ENCODE results near the gene TMEM134.

Gene TMEM134

DNA sequence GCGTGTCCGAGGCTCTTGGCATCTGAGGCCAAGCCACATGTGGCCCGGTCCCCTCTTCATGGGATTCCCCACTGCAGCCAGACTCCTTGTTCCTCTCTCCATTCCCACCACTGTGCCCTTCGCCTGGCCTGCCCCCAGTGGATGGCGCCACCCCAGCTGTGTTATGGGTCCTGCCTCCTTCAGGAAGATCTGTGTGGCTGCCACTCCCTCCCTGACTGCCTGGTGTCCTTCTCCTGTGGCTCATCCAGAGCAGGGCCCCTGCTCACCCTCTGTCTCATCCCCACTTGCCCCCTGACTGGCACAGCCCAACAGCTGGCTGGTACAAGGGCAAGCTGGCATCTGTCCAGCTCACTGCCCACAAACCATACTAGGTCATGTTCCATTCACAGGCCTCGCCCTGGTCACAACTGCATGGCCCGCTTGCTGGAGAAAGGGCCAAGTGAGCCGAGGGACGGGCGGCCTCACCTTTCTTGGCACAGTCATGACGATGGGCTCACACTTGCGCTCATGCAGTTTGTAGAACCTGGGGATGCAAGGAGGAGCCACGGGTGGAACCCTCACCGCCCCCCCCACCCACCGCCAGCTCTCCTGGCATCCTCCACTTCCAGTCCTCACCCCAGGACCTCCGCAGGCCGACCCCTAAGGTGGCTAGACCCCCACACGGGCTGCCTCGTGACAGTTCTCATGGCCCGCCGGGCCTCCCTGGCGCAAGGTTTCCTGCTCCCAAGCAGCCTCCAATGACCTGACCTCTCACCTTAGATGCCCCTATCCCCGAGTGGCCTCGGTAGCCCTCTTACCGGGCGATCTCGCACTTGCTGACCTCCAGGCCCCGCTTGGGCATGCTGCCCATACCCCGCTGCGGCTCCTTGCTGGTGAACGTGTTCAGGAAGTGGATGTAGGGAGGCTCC is 29.5 kb downstream of the TMEM134 start:
- no peak overlapping the region for H3K4me3 ChIP-seq (ENCODE audit: low read depth in 1 of 5, low read length in 5 of 5)
- no peak overlapping the region for H3K27ac ChIP-seq (ENCODE audit: low read depth, low read length)
- peak overlapping the region in 1 of 5 donors; percentile 47 for H3K9ac ChIP-seq (ENCODE audit: low read length in 5 of 5)
- no peaks in the 10 kb centered on the region for H3K9me3 ChIP-seq (ENCODE audit: control insufficient read depth in 5 of 5, low read length in 5 of 5)
- H3K4me1 ChIP-seq (ENCODE audit: control insufficient read depth in 5 of 5, insufficient read depth in 5 of 5, low read length in 5 of 5): peaks cover 2 to 52% (median 38%) of the 10 kb centered on the region in 5 donors
- peaks cover 0 to 67% (median 57%) of the 10 kb centered on the region in 5 donors for H3K36me3 ChIP-seq (ENCODE audit: control insufficient read depth in 5 of 5, insufficient read depth in 5 of 5, low read length in 5 of 5)
- no peaks in the 10 kb centered on the region for H3K27me3 ChIP-seq (ENCODE audit: control insufficient read depth in 5 of 5, insufficient read depth in 4 of 5, low read length in 5 of 5)

DNA sequence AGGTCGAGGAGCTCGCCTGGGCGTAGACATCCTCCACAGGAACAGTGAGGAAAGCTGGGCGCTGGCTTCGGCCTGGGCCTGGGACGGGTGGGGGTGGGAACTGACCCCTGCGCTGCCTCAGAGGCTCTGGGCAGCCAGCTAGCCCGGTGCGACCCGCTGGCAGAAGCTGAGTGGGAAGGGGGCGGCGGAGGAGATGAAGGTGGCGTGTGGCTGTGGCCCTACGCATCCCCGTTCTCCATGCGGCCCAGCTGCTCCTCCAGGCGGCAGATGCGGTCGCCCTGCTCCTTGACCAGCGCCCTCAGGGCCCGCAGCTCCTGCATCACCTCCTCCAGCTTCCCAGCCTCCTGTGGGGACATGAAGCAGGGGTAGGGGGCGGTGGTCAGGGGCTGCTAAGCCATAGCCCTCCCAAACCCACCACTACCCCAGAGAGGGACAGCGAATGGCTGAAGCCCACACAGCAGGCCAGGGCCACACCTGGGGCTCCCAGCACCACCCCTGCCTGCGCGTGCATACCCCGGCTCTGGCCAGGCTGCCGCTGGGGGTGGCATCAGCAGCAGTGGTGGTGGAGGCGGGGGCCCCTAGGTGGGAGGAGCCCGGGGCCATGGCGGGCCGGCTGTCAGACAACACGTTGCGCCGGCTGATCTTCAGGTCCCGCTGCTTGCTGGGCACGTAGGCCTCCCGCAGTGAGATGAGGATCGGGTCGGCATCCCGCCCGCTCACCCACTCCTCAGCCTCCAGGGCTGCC is 30.7 kb downstream of the TMEM134 start:
- no peak overlapping the region for H3K27ac ChIP-seq (ENCODE audit: low read depth, low read length)

DNA sequence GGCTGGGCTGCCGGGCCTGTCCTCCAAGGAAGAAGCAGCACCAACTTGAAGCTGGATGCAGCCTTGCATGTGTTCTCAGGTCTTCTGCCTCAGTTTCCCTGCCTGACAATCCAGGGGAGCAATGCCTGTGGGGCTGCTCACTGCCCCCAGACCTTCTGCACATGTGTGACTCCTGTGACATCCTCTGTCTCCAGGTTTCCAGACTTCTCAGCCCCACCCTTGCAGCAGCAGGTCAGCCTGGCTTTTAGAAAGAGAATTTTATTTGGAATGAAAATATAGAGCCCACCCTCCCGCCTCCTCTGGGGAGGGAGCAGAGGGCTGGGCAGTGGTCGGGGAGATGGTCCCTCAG is 31.3 kb downstream of the TMEM134 start:
- no peak overlapping the region for H3K27ac ChIP-seq (ENCODE audit: low read depth, low read length)
- no peaks in the 10 kb centered on the region for H3K27me3 ChIP-seq (ENCODE audit: control insufficient read depth in 5 of 5, insufficient read depth in 4 of 5, low read length in 5 of 5)
- H3K4me3 ChIP-seq (ENCODE audit: low read depth in 1 of 5, low read length in 5 of 5): peak overlapping the region in 2 of 5 donors; percentile 0 to 38
- H3K9ac ChIP-seq (ENCODE audit: low read length in 5 of 5): peak overlapping the region in 1 of 5 donors; percentile 7
- peaks cover 0 to 85% (median 75%) of the 10 kb centered on the region in 5 donors for H3K36me3 ChIP-seq (ENCODE audit: control insufficient read depth in 5 of 5, insufficient read depth in 5 of 5, low read length in 5 of 5)
- H3K9me3 ChIP-seq (ENCODE audit: control insufficient read depth in 5 of 5, low read length in 5 of 5): no peaks in the 10 kb centered on the region
- H3K4me1 ChIP-seq (ENCODE audit: control insufficient read depth in 5 of 5, insufficient read depth in 5 of 5, low read length in 5 of 5): peaks cover 2 to 42% (median 36%) of the 10 kb centered on the region in 5 donors

More for the DNA sequence above, 30.7 kb downstream of the TMEM134 start:
- peak overlapping the region in 1 of 5 donors; percentile 0 for H3K4me3 ChIP-seq (ENCODE audit: low read depth in 1 of 5, low read length in 5 of 5)
- peaks cover 0 to 80% (median 69%) of the 10 kb centered on the region in 5 donors for H3K36me3 ChIP-seq (ENCODE audit: control insufficient read depth in 5 of 5, insufficient read depth in 5 of 5, low read length in 5 of 5)
- H3K4me1 ChIP-seq (ENCODE audit: control insufficient read depth in 5 of 5, insufficient read depth in 5 of 5, low read length in 5 of 5): peaks cover 2 to 46% (median 38%) of the 10 kb centered on the region in 5 donors
- no peak overlapping the region for H3K9ac ChIP-seq (ENCODE audit: low read length in 5 of 5)
- no peaks in the 10 kb centered on the region for H3K9me3 ChIP-seq (ENCODE audit: control insufficient read depth in 5 of 5, low read length in 5 of 5)
- no peaks in the 10 kb centered on the region for H3K27me3 ChIP-seq (ENCODE audit: control insufficient read depth in 5 of 5, insufficient read depth in 4 of 5, low read length in 5 of 5)

DNA sequence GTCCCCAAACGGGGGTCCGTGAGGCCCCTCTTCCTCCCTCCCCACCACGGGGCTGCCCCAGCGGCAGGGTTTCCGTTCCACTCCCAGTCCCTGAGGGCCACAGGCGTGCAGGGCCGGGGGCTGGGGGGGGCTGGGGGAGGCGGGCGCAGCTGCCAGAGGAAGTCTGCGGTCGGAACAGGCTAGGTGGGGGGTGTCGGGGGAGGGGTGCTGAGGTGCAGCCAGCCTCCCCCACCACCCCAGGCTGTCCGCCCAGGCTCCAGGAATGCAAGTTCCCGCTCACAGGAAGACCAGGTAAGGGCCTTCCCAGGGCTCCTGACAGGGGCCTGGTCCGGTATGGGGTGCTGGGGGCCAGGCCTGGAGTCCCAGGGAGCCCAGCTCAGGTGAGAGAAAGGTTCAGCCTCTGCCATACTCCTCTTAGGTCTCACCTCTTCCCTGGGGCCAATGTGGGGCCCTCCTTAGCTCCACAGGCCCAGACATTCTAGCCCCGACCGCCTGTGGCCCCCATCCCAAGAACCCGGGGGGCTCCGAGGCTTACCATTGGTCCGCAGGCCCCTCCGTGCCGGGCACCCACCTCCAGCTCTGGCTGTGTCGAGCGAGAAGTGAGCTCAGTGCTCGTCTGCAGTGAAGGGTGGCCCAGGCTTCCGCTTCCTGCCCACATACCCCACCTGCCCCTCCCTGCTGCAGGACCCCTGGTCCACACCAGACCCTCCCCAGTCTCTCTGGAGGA is 31.8 kb downstream of the TMEM134 start, which contains the start of gene PTPRCAP:
Gene PTPRCAP (minus strand): TSS at position 601 of the 727 bp plus-strand sequence. CDS start 63 bp downstream, at position 538.
- H3K4me1 ChIP-seq (ENCODE audit: control insufficient read depth in 5 of 5, insufficient read depth in 5 of 5, low read length in 5 of 5): peaks cover 0 to 37% (median 31%) of the 10 kb centered on the region in 5 donors
- peak within 1 kb of the TSS in 1 of 5 donors; percentile 7 for H3K9ac ChIP-seq (ENCODE audit: low read length in 5 of 5)
- H3K27ac ChIP-seq (ENCODE audit: low read depth, low read length): no peak within 1 kb of the TSS
- H3K4me3 ChIP-seq (ENCODE audit: low read depth in 1 of 5, low read length in 5 of 5): peak within 1 kb of the TSS in 2 of 5 donors; percentile 0 to 38
- H3K9me3 ChIP-seq (ENCODE audit: control insufficient read depth in 5 of 5, low read length in 5 of 5): no peaks in the 10 kb centered on the region
- peaks cover 0 to 90% (median 79%) of the 10 kb centered on the region in 5 donors for H3K36me3 ChIP-seq (ENCODE audit: control insufficient read depth in 5 of 5, insufficient read depth in 5 of 5, low read length in 5 of 5)
- H3K27me3 ChIP-seq (ENCODE audit: control insufficient read depth in 5 of 5, insufficient read depth in 4 of 5, low read length in 5 of 5): no peaks in the 10 kb centered on the region

DNA sequence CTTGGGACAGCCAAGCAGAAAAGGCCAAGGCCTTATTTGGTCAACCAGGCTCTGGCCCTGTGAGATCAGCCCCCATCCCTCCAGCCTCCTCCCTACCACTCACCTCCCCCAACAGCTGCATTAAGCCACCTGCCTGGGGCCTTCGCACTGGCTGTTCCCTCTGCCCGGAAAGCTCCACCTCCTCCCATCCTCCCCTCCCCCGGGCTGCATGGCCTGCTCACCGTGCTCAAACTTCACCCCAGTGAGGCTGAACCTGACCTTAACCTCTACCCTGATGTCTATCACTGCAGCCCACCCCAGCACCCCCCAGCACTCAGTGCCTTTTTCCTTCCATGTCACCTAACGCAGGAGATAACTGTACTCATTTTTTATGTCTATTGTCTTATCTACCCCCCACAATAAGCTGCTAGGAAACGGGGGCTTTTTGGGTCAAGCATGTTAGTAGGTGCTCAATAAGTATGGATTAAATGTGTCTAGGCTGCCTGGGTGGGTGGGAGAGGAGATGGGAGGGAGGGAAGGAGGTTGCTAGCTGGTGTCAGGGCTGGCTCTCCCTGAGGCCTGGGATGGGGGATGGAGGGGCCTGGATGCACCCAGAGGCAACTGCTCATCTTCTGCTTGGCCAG is 32.5 kb downstream of the TMEM134 start:
- H3K4me3 ChIP-seq (ENCODE audit: low read depth in 1 of 5, low read length in 5 of 5): peak overlapping the region in 1 of 5 donors; percentile 34
- peaks cover 0 to 90% (median 79%) of the 10 kb centered on the region in 5 donors for H3K36me3 ChIP-seq (ENCODE audit: control insufficient read depth in 5 of 5, insufficient read depth in 5 of 5, low read length in 5 of 5)
- H3K27ac ChIP-seq (ENCODE audit: low read depth, low read length): no peak overlapping the region
- H3K4me1 ChIP-seq (ENCODE audit: control insufficient read depth in 5 of 5, insufficient read depth in 5 of 5, low read length in 5 of 5): peaks cover 0 to 33% (median 25%) of the 10 kb centered on the region in 5 donors
- H3K9me3 ChIP-seq (ENCODE audit: control insufficient read depth in 5 of 5, low read length in 5 of 5): no peaks in the 10 kb centered on the region
- no peak overlapping the region for H3K9ac ChIP-seq (ENCODE audit: low read length in 5 of 5)
- H3K27me3 ChIP-seq (ENCODE audit: control insufficient read depth in 5 of 5, insufficient read depth in 4 of 5, low read length in 5 of 5): no peaks in the 10 kb centered on the region

DNA sequence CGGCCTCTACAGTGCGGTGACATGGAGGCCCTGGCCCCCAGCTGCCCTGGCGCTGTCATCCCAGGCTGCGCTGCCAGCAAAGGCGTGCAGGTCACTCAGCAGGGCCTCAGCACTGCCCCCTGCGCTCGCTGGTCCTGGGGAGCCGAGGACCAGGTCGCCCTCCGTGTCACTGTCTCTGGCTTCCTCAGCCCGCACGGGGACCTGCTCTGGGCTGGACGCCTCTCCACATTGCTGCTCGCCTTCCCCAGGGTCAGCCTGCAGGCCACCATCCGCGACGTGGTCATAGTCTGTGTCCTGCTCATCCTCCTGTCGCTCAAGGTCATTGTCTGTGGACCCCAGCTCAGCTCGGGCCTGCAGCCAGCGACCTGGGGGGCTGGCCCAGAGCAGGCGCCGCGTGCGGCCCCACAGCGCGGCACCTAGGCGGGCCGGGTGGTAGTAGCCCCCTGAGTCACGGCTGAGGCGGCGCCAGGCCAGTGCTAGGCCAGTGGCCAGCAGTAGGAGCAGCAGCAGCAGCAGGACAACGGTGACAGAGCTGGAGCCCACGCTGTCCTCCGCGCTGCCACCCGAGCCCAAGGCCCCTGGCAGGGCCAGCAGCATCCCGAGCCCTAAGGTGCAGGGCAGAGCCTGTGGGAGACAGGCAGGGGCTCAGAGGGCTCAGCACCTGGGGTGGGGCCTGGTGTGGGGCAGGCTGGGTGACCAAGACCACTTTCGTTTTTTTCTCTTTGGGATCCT is 33.2 kb downstream of the TMEM134 start:
- H3K27ac ChIP-seq (ENCODE audit: low read depth, low read length): no peak overlapping the region
- peak overlapping the region in 1 of 5 donors; percentile 11 for H3K4me3 ChIP-seq (ENCODE audit: low read depth in 1 of 5, low read length in 5 of 5)

DNA sequence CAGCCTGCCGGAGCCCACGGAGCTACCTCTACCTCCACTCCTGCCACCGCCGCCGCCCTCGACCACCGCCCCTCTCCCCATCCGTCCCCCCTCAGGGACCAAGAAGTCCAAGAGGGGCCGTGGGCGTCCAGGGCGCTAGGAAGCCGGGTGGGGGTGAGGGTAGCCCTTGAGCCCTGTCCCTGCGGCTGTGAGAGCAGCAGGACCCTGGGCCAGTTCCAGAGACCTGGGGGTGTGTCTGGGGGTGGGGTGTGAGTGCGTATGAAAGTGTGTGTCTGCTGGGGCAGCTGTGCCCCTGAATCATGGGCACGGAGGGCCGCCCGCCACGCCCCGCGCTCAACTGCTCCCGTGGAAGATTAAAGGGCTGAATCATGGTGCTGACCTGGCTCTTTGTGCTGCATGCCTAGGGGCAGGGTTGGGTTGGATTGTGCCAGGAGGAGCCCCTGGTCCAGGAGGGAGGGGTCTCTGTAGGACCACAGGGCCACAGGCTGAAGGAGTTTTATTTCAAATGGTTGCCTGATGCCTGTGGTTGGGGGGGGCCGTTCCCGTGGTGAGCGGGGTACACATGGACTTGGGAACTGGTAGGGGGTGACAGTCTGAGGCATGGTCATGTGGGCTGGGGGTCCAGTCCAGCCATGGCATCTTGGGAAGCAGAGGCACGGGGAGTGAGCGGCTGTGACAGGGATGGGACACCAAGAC is 33.9 kb downstream of the TMEM134 start:
- H3K36me3 ChIP-seq (ENCODE audit: control insufficient read depth in 5 of 5, insufficient read depth in 5 of 5, low read length in 5 of 5): peaks cover 0 to 87% (median 70%) of the 10 kb centered on the region in 5 donors
- no peak overlapping the region for H3K4me3 ChIP-seq (ENCODE audit: low read depth in 1 of 5, low read length in 5 of 5)
- no peak overlapping the region for H3K9ac ChIP-seq (ENCODE audit: low read length in 5 of 5)
- H3K27ac ChIP-seq (ENCODE audit: low read depth, low read length): no peak overlapping the region
- no peaks in the 10 kb centered on the region for H3K9me3 ChIP-seq (ENCODE audit: control insufficient read depth in 5 of 5, low read length in 5 of 5)
- H3K4me1 ChIP-seq (ENCODE audit: control insufficient read depth in 5 of 5, insufficient read depth in 5 of 5, low read length in 5 of 5): peaks cover 0 to 23% (median 20%) of the 10 kb centered on the region in 5 donors
- no peaks in the 10 kb centered on the region for H3K27me3 ChIP-seq (ENCODE audit: control insufficient read depth in 5 of 5, insufficient read depth in 4 of 5, low read length in 5 of 5)

More for the DNA sequence above, 33.2 kb downstream of the TMEM134 start:
- peaks cover 0 to 89% (median 77%) of the 10 kb centered on the region in 5 donors for H3K36me3 ChIP-seq (ENCODE audit: control insufficient read depth in 5 of 5, insufficient read depth in 5 of 5, low read length in 5 of 5)
- H3K27me3 ChIP-seq (ENCODE audit: control insufficient read depth in 5 of 5, insufficient read depth in 4 of 5, low read length in 5 of 5): no peaks in the 10 kb centered on the region
- H3K4me1 ChIP-seq (ENCODE audit: control insufficient read depth in 5 of 5, insufficient read depth in 5 of 5, low read length in 5 of 5): peaks cover 0 to 29% (median 22%) of the 10 kb centered on the region in 5 donors
- H3K9me3 ChIP-seq (ENCODE audit: control insufficient read depth in 5 of 5, low read length in 5 of 5): no peaks in the 10 kb centered on the region
- no peak overlapping the region for H3K9ac ChIP-seq (ENCODE audit: low read length in 5 of 5)

DNA sequence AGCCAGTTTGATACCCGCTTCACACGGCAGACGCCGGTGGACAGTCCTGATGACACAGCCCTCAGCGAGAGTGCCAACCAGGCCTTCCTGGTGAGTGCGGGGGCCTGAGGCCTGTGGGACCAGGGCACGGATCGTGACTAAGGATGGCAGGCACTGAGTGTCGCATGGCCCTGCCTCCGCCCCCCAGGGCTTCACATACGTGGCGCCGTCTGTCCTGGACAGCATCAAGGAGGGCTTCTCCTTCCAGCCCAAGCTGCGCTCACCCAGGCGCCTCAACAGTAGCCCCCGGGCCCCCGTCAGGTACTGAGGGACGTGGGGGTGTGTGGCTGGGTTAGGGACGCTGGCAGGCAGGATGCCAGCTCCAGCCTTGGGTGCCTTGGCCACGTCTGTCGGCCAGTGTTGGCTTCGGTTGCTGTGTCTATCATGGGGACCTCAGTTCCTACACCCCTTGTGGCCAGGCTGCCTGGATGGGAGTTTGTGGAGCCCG is 34.6 kb downstream of the TMEM134 start:
- H3K9me3 ChIP-seq (ENCODE audit: control insufficient read depth in 5 of 5, low read length in 5 of 5): no peaks in the 10 kb centered on the region
- peaks cover 1 to 18% (median 15%) of the 10 kb centered on the region in 5 donors for H3K4me1 ChIP-seq (ENCODE audit: control insufficient read depth in 5 of 5, insufficient read depth in 5 of 5, low read length in 5 of 5)
- no peak overlapping the region for H3K9ac ChIP-seq (ENCODE audit: low read length in 5 of 5)
- H3K36me3 ChIP-seq (ENCODE audit: control insufficient read depth in 5 of 5, insufficient read depth in 5 of 5, low read length in 5 of 5): peaks cover 0 to 87% (median 62%) of the 10 kb centered on the region in 5 donors
- H3K27me3 ChIP-seq (ENCODE audit: control insufficient read depth in 5 of 5, insufficient read depth in 4 of 5, low read length in 5 of 5): no peaks in the 10 kb centered on the region
- no peak overlapping the region for H3K27ac ChIP-seq (ENCODE audit: low read depth, low read length)
- H3K4me3 ChIP-seq (ENCODE audit: low read depth in 1 of 5, low read length in 5 of 5): no peak overlapping the region

Data from subcutaneous abdominal adipose tissue (tissue), 5 donors.